Activated naive CD4-positive, alpha-beta T cell (primary cell): ENCODE results near the gene ENTPD2.

Source experiments
- DNase-seq, 4 experiments: peaks; one replicate each; lab custom pipeline; 2025; lab: John Stamatoyannopoulos, UW

The ENTPD2 gene

GRCh38 chr9:137053944-137054931, at the start of gene ENTPD2:
ENTPD2 (minus strand) TSS chr9:137054061; CDS start chr9:137053997, 64 bp downstream.
- DNase-seq: no peak

- DNase-seq: no peak
Measured at GRCh38 chr9:137103206-137103999, 49.5 kb upstream of the ENTPD2 start.

- no peak for DNase-seq
Measured at GRCh38 chr9:137099231-137099630, 45.4 kb upstream of the ENTPD2 start.

GRCh38 chr9:137097761-137098462, 44.1 kb upstream of the ENTPD2 start:
- DNase-seq: no peak

GRCh38 chr9:137096785-137097546, 43.1 kb upstream of the ENTPD2 start:
- DNase-seq: no peak

- DNase-seq: peak; percentile 48 to 82 (median 65)
Measured at GRCh38 chr9:137095664-137096517, 42.0 kb upstream of the ENTPD2 start.

GRCh38 chr9:137089232-137089947, 35.5 kb upstream of the ENTPD2 start:
- DNase-seq: no peak

GRCh38 chr9:137088121-137088520, 34.3 kb upstream of the ENTPD2 start:
- no peak for DNase-seq

GRCh38 chr9:137087409-137087925, 33.6 kb upstream of the ENTPD2 start:
- DNase-seq: no peak

GRCh38 chr9:137086531-137087408, 32.9 kb upstream of the ENTPD2 start, which contains the start of gene MAN1B1:
MAN1B1 (plus strand) TSS chr9:137086985; CDS start chr9:137087000, 15 bp downstream.
- peak; percentile 97 to 99 (median 98) for DNase-seq

- DNase-seq: peak in 1 of 4 experiments; percentile 44
Measured at GRCh38 chr9:137085920-137086530, 32.2 kb upstream of the ENTPD2 start.

- no peak for DNase-seq
Measured at GRCh38 chr9:137084526-137084925, 30.7 kb upstream of the ENTPD2 start.

- no peak for DNase-seq
Measured at GRCh38 chr9:137083394-137084004, 29.6 kb upstream of the ENTPD2 start.

GRCh38 chr9:137082925-137083290, 29.0 kb upstream of the ENTPD2 start:
- DNase-seq: no peak

- DNase-seq: no peak
Measured at GRCh38 chr9:137082222-137082924, 28.5 kb upstream of the ENTPD2 start.

GRCh38 chr9:137080260-137081122, 26.6 kb upstream of the ENTPD2 start:
- no peak for DNase-seq
